ENCODE measurements around the gene CENPVL3.
"Not testable (repeated sequence)": the region's sequence is repeated elsewhere in the genome, so short reads cannot be mapped to it uniquely, and the experiment has no call there.

- TF ChIP-seq CTCF, POLR2A (IDR thresholded peaks at IDR 0.05): not testable (repeated sequence)
Observed at GRCh38 chrX:51618241-51619155, at the start of gene CENPVL3.

Data from adrenal gland (tissue), 5 donors.